ENCODE data around the gene ITFG1.
"Not testable (repeated sequence)": the region's sequence is repeated elsewhere in the genome, so short reads cannot be mapped to it uniquely, and the experiment has no call there.

GRCh38 chr16:47152501-47152900 lies 308.4 kb downstream of the ITFG1 start:
- TF ChIP-seq CTCF (conservative IDR thresholded peaks at IDR 0.05); ZFX (IDR thresholded peaks at IDR 0.05): not testable (repeated sequence)

Measured in C4-2B (cell line).